CD4-positive, CD25-positive, alpha-beta regulatory T cell (primary cell): Measurements from ENCODE around the gene GUCY1A2. TPM values are rescaled to one million over a fixed set of nuclear protein-coding genes. Genes with fewer than 3 reads are reported as not detected.

Experiments
- ATAC-seq, 2 donors: fragments of 150-1000 bp; cut with Tn5 transposase; one replicate each; pipeline ENCODE4 v1.10.0; 2021; ENCODE audit warnings: low read depth in 2 of 2, moderate number of reproducible peaks in 2 of 2, moderate library complexity in 1 of 2
- DNase-seq, 3 donors: peaks; one replicate each; pipeline versions ENCODE4 v3.0.0 to v3.0.0-alpha.2; 2012 to 2022; ENCODE audit warnings: mixed read lengths in 1 of 3
- H3K27ac ChIP-seq: one replicate; pipeline ENCODE4 v1.7.0; 2013; ENCODE audit warnings: mild to moderate bottlenecking, low read length; ENCODE audit not compliant: insufficient read depth, poor library complexity, severe bottlenecking
- H3K27me3 ChIP-seq: one replicate; pipeline ENCODE4 v1.7.0; 2013; ENCODE audit warnings: low read length; ENCODE audit not compliant: control insufficient read depth, insufficient read depth
- H3K36me3 ChIP-seq: one replicate; pipeline ENCODE4 v1.7.0; 2013; ENCODE audit warnings: mild to moderate bottlenecking, low read length, moderate library complexity; ENCODE audit not compliant: control insufficient read depth, insufficient read depth
- H3K4me1 ChIP-seq: 2 replicates; pipeline ENCODE4 v1.7.0; 2013; ENCODE audit warnings: mild to moderate bottlenecking, low read length; ENCODE audit not compliant: insufficient read depth, control insufficient read depth, poor library complexity, severe bottlenecking
- H3K4me3 ChIP-seq: one replicate; pipeline ENCODE4 v1.7.0; 2013; ENCODE audit warnings: low read depth, mild to moderate bottlenecking, low read length, moderate library complexity
- H3K9me3 ChIP-seq, 2 experiments: 1 replicate in 1 of 2; 2 replicates in 1 of 2; pipeline ENCODE4 v1.7.0; 2013; ENCODE audit warnings: low read length in 2 of 2, mild to moderate bottlenecking in 1 of 2, moderate library complexity in 1 of 2; ENCODE audit not compliant: control insufficient read depth in 2 of 2
- H3K27ac Mint-ChIP-seq, 3 donors: one replicate each; pipeline ENCODE4 v1.8.0; 2020 to 2022; ENCODE audit warnings: mild to moderate bottlenecking in 3 of 3, mixed read lengths in 3 of 3, moderate library complexity in 2 of 3
- H3K27me3 Mint-ChIP-seq: one replicate; pipeline ENCODE4 v1.8.0; 2022; ENCODE audit warnings: mild to moderate bottlenecking, mixed read lengths
- H3K36me3 Mint-ChIP-seq: one replicate; pipeline ENCODE4 v1.8.0; 2020; ENCODE audit warnings: mixed read lengths
- H3K4me1 Mint-ChIP-seq, 4 donors: one replicate each; pipeline ENCODE4 v1.8.0; 2020 to 2022; ENCODE audit warnings: mixed read lengths in 4 of 4, mild to moderate bottlenecking in 1 of 4
- H3K4me3 Mint-ChIP-seq, 4 donors: one replicate each; pipeline ENCODE4 v1.8.0; 2020 to 2022; ENCODE audit warnings: mild to moderate bottlenecking in 4 of 4, mixed read lengths in 4 of 4, moderate library complexity in 3 of 4
- H3K9me3 Mint-ChIP-seq, 7 donors: one replicate each; pipeline ENCODE4 v1.8.0; 2020 to 2022; ENCODE audit warnings: mixed read lengths in 7 of 7, mild to moderate bottlenecking in 3 of 7, moderate library complexity in 2 of 7
- polyA plus RNA-seq, 4 donors: library from polyadenylated mRNA; unstranded; fragments of 300-500 nt; fragmentation: Illumina TruSeq; gene quantifications; one replicate each; pipeline ENCODE4 v1.2.3, GENCODE V29; 2021
- total RNA-seq: library from RNA; stranded (reverse); gene quantifications from one replicate; pipeline ENCODE4 v1.2.3, GENCODE V29; 2022

Gene GUCY1A2
- total and polyA plus RNA-seq, 5 donors from 2014 or later: not detected

GRCh38 chr11:106728379-106728778 lies 289.9 kb downstream of the GUCY1A2 start:
- H3K9me3 Mint-ChIP-seq: peaks cover 0 to 13% (median 5%) of the 10 kb centered on the region in 7 donors

DNA sequence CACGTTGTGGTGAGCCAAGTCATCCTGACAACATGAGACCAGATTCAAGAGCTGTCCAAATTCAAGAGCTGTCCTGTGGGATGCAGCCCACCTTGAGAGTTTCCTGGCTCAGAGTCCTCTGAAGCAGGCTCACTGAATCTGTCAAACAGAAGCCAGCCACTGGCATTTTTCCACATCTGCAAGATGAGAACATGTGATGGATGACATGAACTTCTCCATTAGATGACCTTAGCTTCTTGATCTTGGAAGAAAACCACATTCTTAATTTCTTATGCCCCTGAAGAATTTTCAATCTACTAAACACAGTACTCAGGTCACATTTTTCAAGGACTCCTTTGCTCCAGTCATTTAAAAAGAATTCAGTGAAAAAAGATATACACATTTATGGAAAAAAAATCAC lies 291.0 kb downstream of the GUCY1A2 start:
- Mint-ChIP-seq H3K4me3 (no peak overlapping the region), H3K27ac (no peak overlapping the region), H3K9me3 (peaks cover 2 to 13% (median 5%) of the 10 kb centered on the region in 7 donors), H3K36me3 (no peaks in the 10 kb centered on the region), H3K4me1 (no peaks in the 10 kb centered on the region), H3K27me3 (no peaks in the 10 kb centered on the region)
- H3K4me1 ChIP-seq: no peaks in the 10 kb centered on the region
- DNase-seq: no peak
- no peaks in the 10 kb centered on the region for H3K36me3 ChIP-seq
- no peaks in the 10 kb centered on the region for H3K9me3 ChIP-seq
- H3K27me3 ChIP-seq: no peaks in the 10 kb centered on the region
- no peak for ATAC-seq
- H3K27ac ChIP-seq: no peak overlapping the region
- H3K4me3 ChIP-seq: no peak overlapping the region

More at GRCh38 chr11:106728379-106728778, 289.9 kb downstream of the GUCY1A2 start:
- Histone ChIP-seq H3K27me3 (no peaks in the 10 kb centered on the region), H3K36me3 (no peaks in the 10 kb centered on the region), H3K27ac (no peak overlapping the region), H3K4me3 (no peak overlapping the region), H3K4me1 (no peaks in the 10 kb centered on the region), H3K9me3 (no peaks in the 10 kb centered on the region)
- no peak for ATAC-seq
- Mint-ChIP-seq H3K4me3 (no peak overlapping the region), H3K4me1 (no peaks in the 10 kb centered on the region), H3K27me3 (no peaks in the 10 kb centered on the region), H3K36me3 (no peaks in the 10 kb centered on the region), H3K27ac (no peak overlapping the region)
- no peak for DNase-seq

- Mint-ChIP-seq H3K4me3 (no peak overlapping the region), H3K9me3 (peaks cover 0 to 8% (median 3%) of the 10 kb centered on the region in 7 donors), H3K4me1 (no peaks in the 10 kb centered on the region), H3K36me3 (no peaks in the 10 kb centered on the region), H3K27ac (no peak overlapping the region), H3K27me3 (no peaks in the 10 kb centered on the region)
- no peak overlapping the region for H3K4me3 ChIP-seq
- no peaks in the 10 kb centered on the region for H3K4me1 ChIP-seq
- DNase-seq (no peak), ATAC-seq (no peak)
- no peak overlapping the region for H3K27ac ChIP-seq
- no peaks in the 10 kb centered on the region for H3K9me3 ChIP-seq
- no peaks in the 10 kb centered on the region for H3K27me3 ChIP-seq
- H3K36me3 ChIP-seq: no peaks in the 10 kb centered on the region
These were observed 293.9 kb downstream of the GUCY1A2 start for GRCh38 chr11:106724293-106724892.

- Mint-ChIP-seq H3K4me1 (no peaks in the 10 kb centered on the region), H3K27ac (no peak overlapping the region), H3K9me3 (peaks cover 0 to 8% (median 2%) of the 10 kb centered on the region in 7 donors), H3K4me3 (no peak overlapping the region), H3K36me3 (no peaks in the 10 kb centered on the region), H3K27me3 (no peaks in the 10 kb centered on the region)
- Histone ChIP-seq H3K36me3 (no peaks in the 10 kb centered on the region), H3K27ac (no peak overlapping the region), H3K4me3 (no peak overlapping the region), H3K4me1 (no peaks in the 10 kb centered on the region), H3K9me3 (no peaks in the 10 kb centered on the region), H3K27me3 (no peaks in the 10 kb centered on the region)
- ATAC-seq (no peak), DNase-seq (no peak)
These were observed 295.2 kb downstream of the GUCY1A2 start for GRCh38 chr11:106723071-106723470.

DNA sequence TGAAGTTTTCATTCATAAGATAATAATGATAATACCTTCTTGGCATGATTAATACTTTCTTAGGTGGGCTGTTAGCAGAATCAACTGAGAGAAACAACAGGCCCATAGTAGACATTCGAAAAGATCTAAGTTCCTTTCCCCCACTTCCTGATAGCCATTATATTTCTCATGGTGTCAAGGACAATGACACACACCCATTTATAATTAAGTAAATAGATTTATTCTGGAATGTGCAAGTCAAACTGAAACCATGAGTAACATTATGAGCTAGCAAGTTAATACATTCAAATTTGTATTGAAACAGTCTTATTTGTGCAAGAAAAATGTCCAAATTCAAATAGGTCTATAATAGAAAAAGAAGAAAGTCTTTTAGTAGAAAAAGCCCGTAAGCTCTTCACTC lies 301.1 kb downstream of the GUCY1A2 start:
- H3K4me1 ChIP-seq: no peaks in the 10 kb centered on the region
- no peak overlapping the region for H3K4me3 ChIP-seq
- no peaks in the 10 kb centered on the region for H3K9me3 ChIP-seq
- ATAC-seq (no peak), DNase-seq (no peak)
- H3K27me3 Mint-ChIP-seq: no peaks in the 10 kb centered on the region
- H3K27ac ChIP-seq: no peak overlapping the region
- no peaks in the 10 kb centered on the region for H3K27me3 ChIP-seq
- H3K27ac Mint-ChIP-seq: no peak overlapping the region
- peaks cover 0 to 5% (median 0%) of the 10 kb centered on the region in 7 donors for H3K9me3 Mint-ChIP-seq
- no peak overlapping the region for H3K4me3 Mint-ChIP-seq
- no peaks in the 10 kb centered on the region for H3K4me1 Mint-ChIP-seq
- no peaks in the 10 kb centered on the region for H3K36me3 ChIP-seq
- H3K36me3 Mint-ChIP-seq: no peaks in the 10 kb centered on the region

DNA sequence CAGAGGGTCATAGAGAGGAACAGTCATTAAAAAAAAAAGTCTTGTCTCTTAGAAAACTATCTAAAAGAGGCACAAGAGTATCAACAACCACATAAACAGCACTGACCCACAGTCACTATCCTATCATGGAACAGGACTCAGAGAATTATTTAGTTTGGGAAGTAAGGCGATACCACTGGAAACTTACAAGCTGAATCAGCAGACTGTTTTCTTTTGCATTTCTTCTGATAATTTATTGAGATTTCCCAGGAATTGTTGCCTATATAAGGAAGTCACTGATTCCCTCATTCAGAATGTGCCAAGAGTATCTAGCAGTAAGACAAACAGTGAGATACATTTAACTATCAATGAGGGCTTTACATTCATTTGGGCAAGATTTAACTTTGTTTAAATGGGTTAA lies 304.1 kb downstream of the GUCY1A2 start:
- no peaks in the 10 kb centered on the region for H3K36me3 Mint-ChIP-seq

DNA sequence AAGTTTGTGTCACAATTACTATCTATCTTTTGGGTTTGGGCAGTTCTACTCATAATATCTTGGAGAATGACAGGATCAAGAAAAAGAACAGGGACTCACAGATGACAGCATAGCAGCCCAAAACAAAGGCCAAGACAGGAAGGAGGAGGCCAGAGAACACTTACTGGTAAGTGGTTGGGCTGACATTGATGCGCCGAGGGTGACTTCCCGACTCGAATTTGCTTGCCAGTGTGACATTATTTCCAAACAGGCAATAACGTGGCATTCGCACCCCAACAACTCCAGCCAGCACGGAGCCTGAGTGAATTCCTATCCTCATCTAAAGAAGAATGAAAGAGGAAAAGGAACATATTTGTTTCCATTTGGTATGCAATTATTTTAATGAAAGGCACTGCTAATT lies 309.9 kb downstream of the GUCY1A2 start:
- no peak overlapping the region for H3K27ac Mint-ChIP-seq
- Histone ChIP-seq H3K27me3 (no peaks in the 10 kb centered on the region), H3K4me3 (no peak overlapping the region), H3K9me3 (no peaks in the 10 kb centered on the region), H3K36me3 (no peaks in the 10 kb centered on the region), H3K27ac (no peak overlapping the region), H3K4me1 (no peaks in the 10 kb centered on the region)
- no peaks in the 10 kb centered on the region for H3K36me3 Mint-ChIP-seq
- H3K9me3 Mint-ChIP-seq: peaks cover 0 to 7% (median 3%) of the 10 kb centered on the region in 7 donors
- H3K4me1 Mint-ChIP-seq: no peaks in the 10 kb centered on the region
- H3K4me3 Mint-ChIP-seq: no peak overlapping the region
- no peak for DNase-seq
- no peaks in the 10 kb centered on the region for H3K27me3 Mint-ChIP-seq
- ATAC-seq: no peak

More for the DNA sequence above, 304.1 kb downstream of the GUCY1A2 start:
- no peak overlapping the region for H3K4me3 Mint-ChIP-seq
- H3K27me3 Mint-ChIP-seq: no peaks in the 10 kb centered on the region
- no peaks in the 10 kb centered on the region for H3K4me1 ChIP-seq
- ATAC-seq: no peak
- no peaks in the 10 kb centered on the region for H3K27me3 ChIP-seq
- H3K27ac ChIP-seq: no peak overlapping the region
- H3K36me3 ChIP-seq: no peaks in the 10 kb centered on the region
- no peak for DNase-seq
- no peaks in the 10 kb centered on the region for H3K9me3 ChIP-seq
- H3K4me1 Mint-ChIP-seq: no peaks in the 10 kb centered on the region
- H3K9me3 Mint-ChIP-seq: peaks cover 0 to 5% (median 0%) of the 10 kb centered on the region in 7 donors
- no peak overlapping the region for H3K4me3 ChIP-seq
- H3K27ac Mint-ChIP-seq: no peak overlapping the region

- no peak overlapping the region for H3K4me3 ChIP-seq
- H3K27me3 Mint-ChIP-seq: no peaks in the 10 kb centered on the region
- no peak overlapping the region for H3K27ac Mint-ChIP-seq
- H3K27me3 ChIP-seq: no peaks in the 10 kb centered on the region
- ATAC-seq (no peak), DNase-seq (no peak)
- H3K27ac ChIP-seq: no peak overlapping the region
- no peaks in the 10 kb centered on the region for H3K36me3 Mint-ChIP-seq
- no peaks in the 10 kb centered on the region for H3K4me1 ChIP-seq
- H3K36me3 ChIP-seq: no peaks in the 10 kb centered on the region
- no peaks in the 10 kb centered on the region for H3K4me1 Mint-ChIP-seq
- H3K4me3 Mint-ChIP-seq: no peak overlapping the region
- H3K9me3 Mint-ChIP-seq: peaks cover 0 to 4% (median 1%) of the 10 kb centered on the region in 7 donors
- no peaks in the 10 kb centered on the region for H3K9me3 ChIP-seq
These were observed 311.9 kb downstream of the GUCY1A2 start for GRCh38 chr11:106706355-106706754.
